Hepatocyte (in vitro differentiated cells): ENCODE measurements around the gene RNF213.

Source experiments
- CTCF ChIP-seq: fragments of 200-600 bp; sonication (generic); IDR thresholded peaks from 2 replicates; pipeline ENCODE4 v1.5.1; 2016; ENCODE audit warnings: antibody characterized with exemption, mild to moderate bottlenecking; ENCODE audit not compliant: poor library complexity
- EZH2 ChIP-seq: fragments of 200-600 bp; sonication (generic); IDR thresholded peaks from 2 replicates; pipeline ENCODE4 v1.6.1; 2016; ENCODE audit warnings: antibody characterized with exemption, mild to moderate bottlenecking, borderline replicate concordance
- EZH2phosphoT487 ChIP-seq: fragments of 200-600 bp; sonication (generic); IDR thresholded peaks from one replicate; pipeline ENCODE4 v1.6.1; 2018; ENCODE audit warnings: antibody characterized with exemption, mild to moderate bottlenecking, low read depth, moderate library complexity; ENCODE audit not compliant: unreplicated experiment, severe bottlenecking

GRCh38 chr17:80221351-80222105, 39.1 kb upstream of the RNF213 start:
- no peak for TF ChIP-seq CTCF
- no peak for TF ChIP-seq EZH2phosphoT487
- TF ChIP-seq EZH2, result no peak
